Measurements from ENCODE around the gene TSPO2.

Gene TSPO2

DNA sequence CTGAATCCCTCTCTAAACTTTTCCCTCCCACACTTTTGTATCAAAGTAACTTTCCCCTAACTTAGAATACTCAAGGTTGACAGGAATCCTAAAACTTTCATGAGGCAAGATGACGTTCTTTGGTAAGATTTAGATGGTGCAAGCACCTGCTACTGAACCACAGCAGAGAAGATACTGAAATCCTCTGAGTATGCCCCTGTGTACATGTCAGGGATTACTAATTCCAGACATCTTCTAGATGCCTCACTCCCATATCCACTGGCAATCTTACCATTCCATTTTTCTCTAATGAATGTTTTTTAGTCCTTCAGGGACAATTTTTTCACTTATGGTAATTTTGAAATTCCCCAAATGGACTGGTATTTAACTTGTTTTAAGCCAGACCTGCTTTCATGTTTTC lies 19.8 kb downstream of the TSPO2 start:
- DNase-seq, result no peak
- Histone ChIP-seq H4K20me1 (ENCODE audit: insufficient read depth, low read length) (no peaks in the 10 kb centered on the region), H2AFZ (ENCODE audit: low read depth, low read length) (no peak overlapping the region), H3K4me2 (ENCODE audit: insufficient read depth, low read length) (no peak overlapping the region), H3K36me3 (ENCODE audit: insufficient read depth, low read length) (peaks cover 45% of the 10 kb centered on the region), H3K27me3 (ENCODE audit: insufficient read depth, low read length, poor library complexity) (no peaks in the 10 kb centered on the region), H3K9ac (ENCODE audit: low read depth, low read length) (no peak overlapping the region), H3K27ac (ENCODE audit: low read length) (no peak overlapping the region), H3K9me3 (ENCODE audit: insufficient read depth, low read length, severe bottlenecking) (no peaks in the 10 kb centered on the region), H3K4me1 (ENCODE audit: insufficient read depth, low read length) (peaks cover 2% of the 10 kb centered on the region; the same call in 1 of the 2 replicates), H3K4me3 (ENCODE audit: low read depth in 1 of 2, low read length in 2 of 2) (no peak overlapping the region), H3K79me2 (ENCODE audit: insufficient read depth, low read length) (0 out of 2 replicates have a peak, but pooled peaks cover 2% of the 10 kb centered on the region)
- no peak for TF ChIP-seq EZH2 (IDR thresholded peaks at IDR 0.05; ENCODE audit: borderline replicate concordance, low read depth, low read length, severe bottlenecking)
- TF ChIP-seq, protein P1, sequence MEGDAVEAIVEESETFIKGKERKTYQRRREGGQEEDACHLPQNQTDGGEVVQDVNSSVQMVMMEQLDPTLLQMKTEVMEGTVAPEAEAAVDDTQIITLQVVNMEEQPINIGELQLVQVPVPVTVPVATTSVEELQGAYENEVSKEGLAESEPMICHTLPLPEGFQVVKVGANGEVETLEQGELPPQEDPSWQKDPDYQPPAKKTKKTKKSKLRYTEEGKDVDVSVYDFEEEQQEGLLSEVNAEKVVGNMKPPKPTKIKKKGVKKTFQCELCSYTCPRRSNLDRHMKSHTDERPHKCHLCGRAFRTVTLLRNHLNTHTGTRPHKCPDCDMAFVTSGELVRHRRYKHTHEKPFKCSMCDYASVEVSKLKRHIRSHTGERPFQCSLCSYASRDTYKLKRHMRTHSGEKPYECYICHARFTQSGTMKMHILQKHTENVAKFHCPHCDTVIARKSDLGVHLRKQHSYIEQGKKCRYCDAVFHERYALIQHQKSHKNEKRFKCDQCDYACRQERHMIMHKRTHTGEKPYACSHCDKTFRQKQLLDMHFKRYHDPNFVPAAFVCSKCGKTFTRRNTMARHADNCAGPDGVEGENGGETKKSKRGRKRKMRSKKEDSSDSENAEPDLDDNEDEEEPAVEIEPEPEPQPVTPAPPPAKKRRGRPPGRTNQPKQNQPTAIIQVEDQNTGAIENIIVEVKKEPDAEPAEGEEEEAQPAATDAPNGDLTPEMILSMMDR (IDR thresholded peaks at IDR 0.05; ENCODE audit: borderline replicate concordance, extremely low read depth, low read length, poor library complexity, severe bottlenecking), result no peak
- no peak for ATAC-seq (ENCODE audit: insufficient read depth, low read depth)

DNA sequence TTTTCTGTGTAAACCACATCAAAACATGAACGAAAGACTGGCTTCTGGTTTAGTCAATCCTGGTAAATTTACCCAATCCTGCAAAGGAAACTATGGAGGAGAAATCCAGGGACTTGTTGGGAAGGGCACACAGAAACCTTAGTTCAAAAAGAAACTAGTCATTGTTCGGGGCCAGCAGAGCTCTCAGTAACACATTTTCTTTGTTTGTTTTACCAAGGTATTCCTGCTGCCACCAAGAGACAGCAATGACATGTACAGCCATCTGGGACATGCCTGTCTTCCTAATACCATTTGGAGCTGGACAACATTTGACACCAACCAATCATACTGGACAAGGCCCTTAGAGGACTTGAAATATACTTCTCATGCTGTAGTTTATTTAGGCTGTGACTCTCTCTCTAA lies 21.6 kb downstream of the TSPO2 start:
- no peaks in the 10 kb centered on the region for H3K9me3 ChIP-seq (ENCODE audit: insufficient read depth, low read length, severe bottlenecking)
- no peak overlapping the region for H2AFZ ChIP-seq (ENCODE audit: low read depth, low read length)
- ATAC-seq (ENCODE audit: insufficient read depth, low read depth) (no peak), DNase-seq (no peak)
- no peaks in the 10 kb centered on the region for H3K27me3 ChIP-seq (ENCODE audit: insufficient read depth, low read length, poor library complexity)
- H4K20me1 ChIP-seq (ENCODE audit: insufficient read depth, low read length), result no peaks in the 10 kb centered on the region
- H3K36me3 ChIP-seq (ENCODE audit: insufficient read depth, low read length), result peaks cover 62% of the 10 kb centered on the region
- 0 out of 2 replicates have a peak, but pooled peaks cover 2% of the 10 kb centered on the region for H3K79me2 ChIP-seq (ENCODE audit: insufficient read depth, low read length)
- H3K27ac ChIP-seq (ENCODE audit: low read length), result no peak overlapping the region
- TF ChIP-seq, protein P1 (IDR thresholded peaks at IDR 0.05; ENCODE audit: borderline replicate concordance, extremely low read depth, low read length, poor library complexity, severe bottlenecking), result no peak
- TF ChIP-seq EZH2 (IDR thresholded peaks at IDR 0.05; ENCODE audit: borderline replicate concordance, low read depth, low read length, severe bottlenecking), result no peak
- peaks cover 4% of the 10 kb centered on the region; the same call in 1 of the 2 replicates for H3K4me1 ChIP-seq (ENCODE audit: insufficient read depth, low read length)
- no peak overlapping the region for H3K4me3 ChIP-seq (ENCODE audit: low read depth in 1 of 2, low read length in 2 of 2)
- H3K9ac ChIP-seq (ENCODE audit: low read depth, low read length), result no peak overlapping the region
- H3K4me2 ChIP-seq (ENCODE audit: insufficient read depth, low read length), result no peak overlapping the region

- ATAC-seq (ENCODE audit: insufficient read depth, low read depth), result no peak
- no peak overlapping the region for H3K4me2 ChIP-seq (ENCODE audit: insufficient read depth, low read length)
- no peak overlapping the region for H3K9ac ChIP-seq (ENCODE audit: low read depth, low read length)
- H2AFZ ChIP-seq (ENCODE audit: low read depth, low read length), result no peak overlapping the region
- 0 out of 2 replicates have a peak, but pooled peaks cover 2% of the 10 kb centered on the region for H3K79me2 ChIP-seq (ENCODE audit: insufficient read depth, low read length)
- H3K4me3 ChIP-seq (ENCODE audit: low read depth in 1 of 2, low read length in 2 of 2), result no peak overlapping the region
- H3K9me3 ChIP-seq (ENCODE audit: insufficient read depth, low read length, severe bottlenecking), result no peaks in the 10 kb centered on the region
- H3K4me1 ChIP-seq (ENCODE audit: insufficient read depth, low read length), result peaks cover 4% of the 10 kb centered on the region; the same call in 1 of the 2 replicates
- no peak for DNase-seq
- H4K20me1 ChIP-seq (ENCODE audit: insufficient read depth, low read length), result no peaks in the 10 kb centered on the region
- TF ChIP-seq EZH2 (IDR thresholded peaks at IDR 0.05; ENCODE audit: borderline replicate concordance, low read depth, low read length, severe bottlenecking), result no peak
- TF ChIP-seq, protein P1 (IDR thresholded peaks at IDR 0.05; ENCODE audit: borderline replicate concordance, extremely low read depth, low read length, poor library complexity, severe bottlenecking), result no peak
- H3K36me3 ChIP-seq (ENCODE audit: insufficient read depth, low read length), result peaks cover 71% of the 10 kb centered on the region
- no peak overlapping the region for H3K27ac ChIP-seq (ENCODE audit: low read length)
- H3K27me3 ChIP-seq (ENCODE audit: insufficient read depth, low read length, poor library complexity), result no peaks in the 10 kb centered on the region
These were observed 22.6 kb downstream of the TSPO2 start for GRCh38 chr6:41064841-41065240.
